Measurements from ENCODE around the gene UPK2. TPM values are rescaled to one million over a fixed set of nuclear protein-coding genes. Genes with fewer than 3 reads are reported as not detected.
A peak's percentile ranks its signal among the peaks of the same experiment; 100 is the strongest.

Gene UPK2
- total RNA-seq, 1 donor from 2014 or later = 0.86 TPM

GRCh38 chr11:118912742-118913410 lies 43.2 kb upstream of the UPK2 start:
- Mint-ChIP-seq H3K36me3 (ENCODE audit: unreplicated experiment) (no peaks in the 10 kb centered on the region), H3K4me3 (ENCODE audit: unreplicated experiment) (peak overlapping the region; percentile 26), H3K9me3 (ENCODE audit: unreplicated experiment) (no peaks in the 10 kb centered on the region), H3K27me3 (ENCODE audit: unreplicated experiment) (no peaks in the 10 kb centered on the region), H3K4me1 (ENCODE audit: unreplicated experiment) (peaks cover 91% of the 10 kb centered on the region), H3K27ac (ENCODE audit: unreplicated experiment) (peak overlapping the region; percentile 99)
- no peak for TF ChIP-seq CTCF (IDR thresholded peaks at IDR 0.05)
- DNase-seq (ENCODE audit: extremely low spot score, unreplicated experiment) = no peak

GRCh38 chr11:118913411-118914125 lies 42.5 kb upstream of the UPK2 start:
- peak overlapping the region; percentile 100 for H3K27ac Mint-ChIP-seq (ENCODE audit: unreplicated experiment)
- no peaks in the 10 kb centered on the region for H3K36me3 Mint-ChIP-seq (ENCODE audit: unreplicated experiment)
- peaks cover 90% of the 10 kb centered on the region for H3K4me1 Mint-ChIP-seq (ENCODE audit: unreplicated experiment)
- H3K9me3 Mint-ChIP-seq (ENCODE audit: unreplicated experiment) = no peaks in the 10 kb centered on the region
- no peak for DNase-seq (ENCODE audit: extremely low spot score, unreplicated experiment)
- peak overlapping the region; percentile 26 for H3K4me3 Mint-ChIP-seq (ENCODE audit: unreplicated experiment)
- no peak for TF ChIP-seq CTCF (IDR thresholded peaks at IDR 0.05)
- H3K27me3 Mint-ChIP-seq (ENCODE audit: unreplicated experiment) = no peaks in the 10 kb centered on the region

- peak overlapping the region; percentile 14 for H3K4me3 Mint-ChIP-seq (ENCODE audit: unreplicated experiment)
- no peaks in the 10 kb centered on the region for H3K9me3 Mint-ChIP-seq (ENCODE audit: unreplicated experiment)
- DNase-seq (ENCODE audit: extremely low spot score, unreplicated experiment) = no peak
- no peaks in the 10 kb centered on the region for H3K36me3 Mint-ChIP-seq (ENCODE audit: unreplicated experiment)
- H3K27me3 Mint-ChIP-seq (ENCODE audit: unreplicated experiment) = no peaks in the 10 kb centered on the region
- H3K27ac Mint-ChIP-seq (ENCODE audit: unreplicated experiment) = peak overlapping the region; percentile 100
- TF ChIP-seq CTCF (IDR thresholded peaks at IDR 0.05) = no peak
- H3K4me1 Mint-ChIP-seq (ENCODE audit: unreplicated experiment) = peaks cover 90% of the 10 kb centered on the region
Observed at GRCh38 chr11:118914178-118914918, 41.8 kb upstream of the UPK2 start.

- Mint-ChIP-seq H3K4me3 (ENCODE audit: unreplicated experiment) (no peak overlapping the region), H3K9me3 (ENCODE audit: unreplicated experiment) (no peaks in the 10 kb centered on the region), H3K4me1 (ENCODE audit: unreplicated experiment) (peaks cover 91% of the 10 kb centered on the region), H3K27ac (ENCODE audit: unreplicated experiment) (peak overlapping the region; percentile 100), H3K27me3 (ENCODE audit: unreplicated experiment) (no peaks in the 10 kb centered on the region), H3K36me3 (ENCODE audit: unreplicated experiment) (no peaks in the 10 kb centered on the region)
- DNase-seq (ENCODE audit: extremely low spot score, unreplicated experiment) = no peak
- no peak for TF ChIP-seq CTCF (IDR thresholded peaks at IDR 0.05)
Observed at GRCh38 chr11:118914987-118915386, 41.1 kb upstream of the UPK2 start.

- DNase-seq (ENCODE audit: extremely low spot score, unreplicated experiment) = no peak
Observed at GRCh38 chr11:118915396-118915795, 40.7 kb upstream of the UPK2 start.

More at GRCh38 chr11:118915396-118915795, 40.7 kb upstream of the UPK2 start:
- peaks cover 94% of the 10 kb centered on the region for H3K4me1 Mint-ChIP-seq (ENCODE audit: unreplicated experiment)
- no peak overlapping the region for H3K4me3 Mint-ChIP-seq (ENCODE audit: unreplicated experiment)
- H3K27ac Mint-ChIP-seq (ENCODE audit: unreplicated experiment) = peak overlapping the region; percentile 100
- no peaks in the 10 kb centered on the region for H3K9me3 Mint-ChIP-seq (ENCODE audit: unreplicated experiment)
- H3K27me3 Mint-ChIP-seq (ENCODE audit: unreplicated experiment) = no peaks in the 10 kb centered on the region
- TF ChIP-seq CTCF (IDR thresholded peaks at IDR 0.05) = no peak
- no peaks in the 10 kb centered on the region for H3K36me3 Mint-ChIP-seq (ENCODE audit: unreplicated experiment)

Measured in osteocyte (in vitro differentiated cells).